Right ventricle myocardium superior (tissue), 1 donor: Measurements from ENCODE around the gene SNAP29. TPM values are rescaled to one million over a fixed set of nuclear protein-coding genes. Genes with fewer than 3 reads are reported as not detected.
A peak's percentile ranks its signal among the peaks of the same experiment; 100 is the strongest.
"Not testable (repeated sequence)": the region's sequence is repeated elsewhere in the genome, so short reads cannot be mapped to it uniquely, and the experiment has no call there.

Source experiments
- ATAC-seq: fragments of 200-7000 bp; cut with Tn5 transposase; one replicate; pipeline ENCODE4 v1.9.1; 2020; ENCODE audit warnings: mild to moderate bottlenecking; ENCODE audit not compliant: poor library complexity
- DNase-seq: peaks from one replicate; pipeline ENCODE4 v3.0.0-alpha.2; 2020
- intact Hi-C: fragments of 100-400 bp; cut with DNase I; formaldehyde crosslinking; loops from one replicate; pipeline ENCODE4 v1.11.2; 2022
- long read RNA-seq: library from polyadenylated mRNA; unstranded; transcript quantifications from one replicate; pipeline ENCODE4 v2.0.0, GENCODE V29; 2021
- total RNA-seq: library from RNA; stranded (reverse); fragmentation: NEBNext Ultra II Directional; extraction: Animal tissue kit (Norgen Biotek cat#: 25700); gene quantifications from one replicate; pipeline ENCODE4 v1.2.1, GENCODE V29; 2021
- donor health status: DM: no; HTN: yes; CAD: no; lungs with severe emphysema.

SNAP29 gene
- 22.3 TPM for total RNA-seq
- long read RNA-seq, full-length matches to known transcripts = 87 of 96 reads
- long read RNA-seq, partial matches to known transcripts = 8 of 96 reads
- long read RNA-seq, other reads (novel, unspliced or antisense) = 1 of 96 reads

DNA sequence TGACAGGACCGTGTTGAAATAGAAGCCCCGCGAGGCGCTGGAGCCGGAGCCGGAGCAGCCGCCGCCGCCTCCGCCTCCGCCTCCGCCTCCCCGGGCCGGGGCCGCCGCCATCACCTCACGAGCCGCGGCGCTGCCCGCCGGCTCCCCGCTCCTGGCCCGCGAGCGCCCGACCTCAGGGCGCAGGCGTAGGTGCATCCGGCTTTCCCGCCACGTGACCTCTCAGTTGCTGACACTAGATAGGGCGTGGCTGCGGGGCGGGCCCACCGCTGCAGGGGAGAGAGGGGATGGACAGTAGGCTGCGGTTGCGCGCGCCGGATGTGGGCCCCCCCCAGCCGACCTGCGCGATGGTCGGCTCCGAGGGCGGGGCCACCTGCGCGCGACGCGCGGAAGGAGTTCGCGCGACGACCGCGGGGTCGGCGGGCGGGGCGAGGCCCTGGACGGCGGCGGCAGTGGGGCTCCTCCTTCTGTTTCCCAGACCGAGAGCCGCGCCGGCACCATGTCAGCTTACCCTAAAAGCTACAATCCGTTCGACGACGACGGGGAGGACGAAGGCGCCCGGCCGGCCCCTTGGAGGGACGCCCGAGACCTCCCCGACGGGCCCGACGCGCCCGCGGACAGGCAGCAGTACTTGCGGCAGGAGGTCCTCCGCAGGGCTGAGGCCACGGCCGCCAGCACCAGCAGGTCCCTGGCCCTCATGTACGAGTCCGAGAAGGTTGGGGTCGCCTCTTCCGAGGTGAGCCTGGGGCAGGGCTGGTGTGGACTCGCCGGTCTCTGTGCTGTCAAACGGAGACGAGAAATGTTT lies at the start of gene SNAP29, which contains the start of gene PI4KA:
Gene SNAP29 (plus strand): TSS at position 393 of the 802 bp plus-strand sequence. CDS start 104 bp downstream, at position 497.
Gene PI4KA (minus strand): TSS at position 197 of the 802 bp plus-strand sequence. CDS start 86 bp downstream, at position 111.
- peak; percentile 97 for ATAC-seq
- peak; percentile 100 for DNase-seq
- intact Hi-C loops = no loop called here

DNA sequence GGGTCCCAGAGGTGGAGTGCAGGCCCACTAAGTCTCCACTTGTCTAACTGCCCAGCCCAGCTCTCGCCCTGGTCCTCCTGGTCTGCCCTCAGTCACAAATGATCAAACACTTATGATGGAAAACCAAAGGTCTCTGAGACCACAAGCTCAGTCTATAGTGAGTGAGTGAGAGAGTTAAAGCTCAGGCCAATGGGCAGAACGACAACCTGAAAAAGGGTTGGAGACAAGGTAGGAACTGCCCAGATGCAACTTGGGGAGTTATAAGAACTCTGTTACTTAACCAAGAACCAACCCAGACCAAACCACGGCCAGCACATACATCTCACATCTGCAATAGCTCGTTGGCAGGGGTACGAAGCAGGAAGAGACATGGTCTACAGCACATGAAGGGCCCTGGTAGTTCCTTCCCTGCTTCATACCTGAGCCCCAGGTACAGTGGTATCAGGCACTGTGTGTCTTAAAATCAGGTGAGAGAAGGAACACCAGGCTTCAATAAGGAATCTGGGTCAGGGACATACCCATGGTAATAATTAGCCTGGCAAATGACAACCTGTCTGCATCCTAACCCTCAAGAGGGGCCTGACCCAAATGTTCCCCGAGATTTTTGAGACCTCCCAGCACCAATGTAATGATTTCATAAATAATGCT lies 49.1 kb upstream of the SNAP29 start:
- no peak for ATAC-seq
- DNase-seq = no peak
- intact Hi-C loops = no loop called here

DNA sequence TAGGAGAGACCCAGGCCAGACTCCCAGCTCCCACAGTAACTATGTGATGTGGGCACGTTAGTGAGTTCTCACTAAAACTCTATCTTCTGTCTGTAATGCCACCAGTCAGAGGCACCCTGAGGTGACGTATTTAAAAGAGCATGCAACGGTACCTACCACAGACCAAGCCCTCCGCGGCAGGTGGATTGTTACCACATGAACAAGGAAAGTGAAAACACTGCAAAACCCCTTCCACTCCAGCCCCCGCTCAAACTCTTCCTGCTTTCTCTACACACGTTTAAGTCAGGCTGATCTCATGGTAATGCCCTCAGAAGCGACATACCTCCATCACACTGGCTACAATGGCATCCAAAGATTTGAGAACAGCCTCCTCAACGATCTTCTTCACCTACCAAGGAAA lies 48.2 kb upstream of the SNAP29 start:
- intact Hi-C loops = no loop called here
- ATAC-seq = no peak
- DNase-seq = no peak

GRCh38 chr22:20811171-20811570 lies 47.6 kb upstream of the SNAP29 start:
- ATAC-seq (no peak), DNase-seq (no peak)
- intact Hi-C loops = no loop called here

- ATAC-seq (no peak), DNase-seq (no peak)
- intact Hi-C loops = no loop called here
Observed at GRCh38 chr22:20811971-20812660, 46.7 kb upstream of the SNAP29 start.

GRCh38 chr22:20813056-20813455 lies 45.8 kb upstream of the SNAP29 start:
- ATAC-seq (no peak), DNase-seq (no peak)
- intact Hi-C loops = no loop called here

- ATAC-seq (no peak), DNase-seq (no peak)
- intact Hi-C loops = no loop called here
Observed at GRCh38 chr22:20814221-20814808, 44.5 kb upstream of the SNAP29 start.

DNA sequence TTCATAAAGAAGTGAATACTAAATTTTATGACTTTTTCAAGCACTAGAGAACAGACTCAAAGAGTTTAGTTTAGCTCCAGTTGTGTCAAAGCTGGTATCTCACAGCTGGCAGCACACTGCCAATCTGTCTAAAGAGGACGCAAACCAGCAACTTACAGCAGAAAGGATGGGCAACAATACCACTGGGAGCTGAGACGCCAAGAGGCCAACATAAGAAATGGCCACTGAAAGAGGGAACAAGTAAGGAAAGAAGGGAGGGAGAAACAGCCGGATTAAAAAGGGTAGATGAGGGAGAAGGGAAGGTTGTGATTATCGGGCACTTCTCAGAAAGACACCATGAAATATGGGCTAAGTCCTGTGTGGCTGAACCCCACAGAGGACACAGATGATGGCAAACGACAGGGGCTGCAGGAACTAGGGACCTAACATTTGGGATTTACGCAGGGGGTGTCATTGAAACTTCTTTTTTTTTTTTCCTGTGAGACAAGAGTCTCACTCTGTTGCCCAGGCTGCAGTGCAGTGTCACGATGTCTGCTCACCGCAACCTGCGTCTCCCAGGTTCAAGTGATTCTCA lies 43.2 kb upstream of the SNAP29 start:
- ATAC-seq (no peak), DNase-seq (no peak)
- intact Hi-C loops = no loop called here

- ATAC-seq = no peak
- intact Hi-C loops = no loop called here
- DNase-seq = no peak
Observed at GRCh38 chr22:20816559-20816958, 42.2 kb upstream of the SNAP29 start.

DNA sequence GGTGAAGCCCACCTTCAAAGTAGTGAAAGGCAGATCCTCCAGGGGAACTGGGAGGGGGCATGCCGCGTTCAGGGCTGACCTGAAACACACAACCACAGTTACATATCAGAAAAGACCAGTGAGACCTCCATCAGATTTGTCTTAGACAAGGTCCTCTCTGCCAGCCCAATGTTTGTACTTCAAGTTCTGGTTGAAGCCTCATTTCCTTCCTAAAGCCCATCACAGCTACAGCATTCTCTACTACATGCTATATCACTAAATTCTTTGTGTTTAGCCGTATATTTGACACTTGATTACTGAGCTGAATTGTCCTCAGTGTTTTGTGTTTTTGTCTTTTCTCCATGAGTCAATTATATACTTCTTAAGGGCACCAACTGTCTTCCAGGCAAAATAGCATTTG lies 40.3 kb upstream of the SNAP29 start:
- ATAC-seq (no peak), DNase-seq (no peak)
- intact Hi-C loops = no loop called here

DNA sequence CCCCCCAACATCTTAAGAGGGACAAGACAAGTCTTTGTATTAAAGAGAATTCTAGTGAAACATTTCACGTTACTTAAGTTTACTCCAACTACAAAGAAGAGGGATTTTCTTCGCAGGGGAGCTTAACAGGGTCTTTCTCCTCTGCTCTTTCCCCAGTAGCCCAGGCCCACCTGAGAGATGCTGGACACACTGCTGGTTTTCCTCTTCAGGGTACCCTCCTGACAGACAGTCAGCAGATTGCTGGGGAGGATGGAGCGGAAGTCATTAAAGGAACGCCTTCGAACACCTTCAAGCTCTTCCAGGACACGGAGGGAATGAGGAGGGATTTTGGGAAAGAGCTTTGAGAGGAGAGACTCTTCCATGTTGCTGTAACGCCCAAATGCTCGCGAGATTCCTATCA lies 39.3 kb upstream of the SNAP29 start:
- intact Hi-C loops = no loop called here
- ATAC-seq (no peak), DNase-seq (no peak)

GRCh38 chr22:20821717-20822239 lies 37.0 kb upstream of the SNAP29 start:
- ATAC-seq, intact Hi-C loops: not testable (repeated sequence)

DNA sequence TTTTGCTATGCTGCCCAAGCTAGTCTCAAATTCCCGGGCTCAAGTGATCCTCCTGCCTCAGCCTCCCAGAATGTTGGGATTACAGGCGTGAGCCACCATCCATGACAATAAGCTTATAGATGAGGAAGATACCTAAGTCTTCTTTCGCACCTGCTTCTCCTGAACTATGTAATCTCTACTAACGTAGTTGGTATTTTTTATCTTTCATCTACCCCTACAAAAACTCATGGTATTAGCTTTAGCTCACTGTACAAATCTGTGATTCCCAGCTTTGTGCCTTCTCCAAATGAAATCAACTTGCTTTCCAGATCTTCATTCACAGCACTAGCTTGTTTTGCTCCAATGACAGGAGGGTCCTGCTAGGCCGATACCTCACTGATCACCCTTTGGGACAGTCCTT lies 36.6 kb upstream of the SNAP29 start:
- no peak for ATAC-seq
- no peak for DNase-seq
- intact Hi-C loops = no loop called here

More at GRCh38 chr22:20821717-20822239, 37.0 kb upstream of the SNAP29 start:
- not testable (repeated sequence) for DNase-seq

DNA sequence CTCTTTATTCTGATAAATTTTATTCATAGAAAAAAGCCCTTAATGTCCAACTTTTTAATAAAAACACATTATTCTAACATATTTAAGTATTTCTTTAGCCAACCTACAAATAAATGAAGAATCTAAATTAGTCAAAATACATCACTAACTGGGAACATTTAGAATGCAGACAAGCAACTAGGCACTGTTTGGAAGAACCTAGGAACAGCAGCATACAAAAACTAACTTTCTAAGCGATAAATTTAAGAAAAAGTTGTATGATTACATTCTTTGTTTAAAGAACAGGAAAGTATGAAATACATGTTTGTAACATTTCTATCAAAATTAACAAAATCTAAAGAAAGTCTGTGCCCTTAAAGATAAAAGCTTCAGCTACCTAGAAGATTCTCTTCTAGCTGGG lies 35.5 kb upstream of the SNAP29 start:
- no peak for ATAC-seq
- no peak for DNase-seq
- intact Hi-C loops = no loop called here

DNA sequence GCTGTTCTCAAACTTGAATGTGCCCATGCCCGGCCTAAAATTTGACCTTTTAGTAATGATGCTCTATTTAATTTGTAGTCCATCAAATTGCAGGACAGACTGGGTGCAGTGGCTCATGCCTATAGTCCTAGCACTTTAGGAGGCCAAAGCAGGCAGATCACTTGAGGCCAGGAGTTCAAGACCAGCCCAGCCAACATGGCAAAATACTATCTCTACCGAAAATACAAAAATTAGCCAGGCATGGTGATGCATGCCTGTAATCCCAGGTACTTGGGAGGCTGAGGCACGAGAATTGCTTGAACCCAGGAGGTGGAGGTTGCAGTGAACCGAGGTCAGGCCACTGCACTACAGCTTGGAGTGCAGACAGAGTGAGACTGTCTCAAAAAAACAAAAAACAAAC lies 33.6 kb upstream of the SNAP29 start:
- intact Hi-C loops, ATAC-seq, DNase-seq: not testable (repeated sequence)

- intact Hi-C loops = no loop called here
- DNase-seq (no peak), ATAC-seq (no peak)
Observed at GRCh38 chr22:20825624-20826023, 33.2 kb upstream of the SNAP29 start.

GRCh38 chr22:20826373-20827152 lies 32.2 kb upstream of the SNAP29 start:
- intact Hi-C loops, DNase-seq, ATAC-seq: not testable (repeated sequence)
